Measurements from ENCODE around the gene TEKT2.

GRCh38 chr1:36098650-36099365 is 14.9 kb downstream of the TEKT2 start:
- no peak for TF ChIP-seq CTCF (conservative IDR thresholded peaks at IDR 0.05)
- no peak for TF ChIP-seq ZFX (IDR thresholded peaks at IDR 0.05)

Data from C4-2B (cell line).